ENCODE results near the gene SETD9.
A peak's percentile ranks its signal among the peaks of the same experiment; 100 is the strongest.

The SETD9 gene

GRCh38 chr5:56900858-56901578, 8.4 kb upstream of the SETD9 start:
- TF ChIP-seq CTCF (IDR thresholded peaks at IDR 0.05; ENCODE audit: low read depth, low read length, missing control alignments): peak; percentile 68
- Histone ChIP-seq H3K27ac (no peak overlapping the region), H3K4me3 (ENCODE audit: low read depth, low read length) (no peak overlapping the region), H3K36me3 (replicated peaks) (no peaks in the 10 kb centered on the region), H3K27me3 (replicated peaks) (no peaks in the 10 kb centered on the region)
- DNase-seq: peak; percentile 37
- in situ Hi-C loops (cut with HindIII; ENCODE audit: low pct_ligation_motif_present, low sequenced_read_pairs): loop anchor here (25.0 kb wide), 1 partner anchor 361 kb away; no protein-coding TSS in a partner anchor

GRCh38 chr5:56908942-56909293, 478 bp upstream of the SETD9 start:
- Histone ChIP-seq H3K27ac (peak overlapping the region; percentile 85), H3K27me3 (replicated peaks) (no peaks in the 10 kb centered on the region), H3K36me3 (replicated peaks) (no peaks in the 10 kb centered on the region), H3K4me3 (ENCODE audit: low read depth, low read length) (peak overlapping the region; percentile 73)
- in situ Hi-C loops (cut with HindIII; ENCODE audit: low pct_ligation_motif_present, low sequenced_read_pairs): loop anchor here (25.0 kb wide), 1 partner anchor 353 kb away; no protein-coding TSS in a partner anchor
- TF ChIP-seq CTCF (IDR thresholded peaks at IDR 0.05; ENCODE audit: low read depth, low read length, missing control alignments): no peak
- peak; percentile 32 for DNase-seq

GRCh38 chr5:56910210-56910965, 992 bp downstream of the SETD9 start:
- Histone ChIP-seq H3K27me3 (replicated peaks) (no peaks in the 10 kb centered on the region), H3K27ac (peak overlapping the region; percentile 96), H3K36me3 (replicated peaks) (no peaks in the 10 kb centered on the region), H3K4me3 (ENCODE audit: low read depth, low read length) (peak overlapping the region; percentile 74)
- in situ Hi-C loops (cut with HindIII; ENCODE audit: low pct_ligation_motif_present, low sequenced_read_pairs): loop anchor here (25.0 kb wide), 1 partner anchor 352 kb away; no protein-coding TSS in a partner anchor
- no peak for TF ChIP-seq CTCF (IDR thresholded peaks at IDR 0.05; ENCODE audit: low read depth, low read length, missing control alignments)
- DNase-seq: no peak

- DNase-seq: no peak
- H3K36me3 ChIP-seq (replicated peaks): no peaks in the 10 kb centered on the region
- in situ Hi-C loops (cut with HindIII; ENCODE audit: low pct_ligation_motif_present, low sequenced_read_pairs): loop anchor here (25.0 kb wide), 1 partner anchor 349 kb away; no protein-coding TSS in a partner anchor
- H3K27ac ChIP-seq: no peak overlapping the region
- H3K27me3 ChIP-seq (replicated peaks): no peaks in the 10 kb centered on the region
- TF ChIP-seq CTCF (IDR thresholded peaks at IDR 0.05; ENCODE audit: low read depth, low read length, missing control alignments): no peak
- no peak overlapping the region for H3K4me3 ChIP-seq (ENCODE audit: low read depth, low read length)
Measured at GRCh38 chr5:56913766-56914165, 4.4 kb downstream of the SETD9 start.

GRCh38 chr5:56914678-56915077, 5.3 kb downstream of the SETD9 start:
- TF ChIP-seq CTCF (IDR thresholded peaks at IDR 0.05; ENCODE audit: low read depth, low read length, missing control alignments): no peak
- Histone ChIP-seq H3K4me3 (ENCODE audit: low read depth, low read length) (no peak overlapping the region), H3K27ac (no peak overlapping the region), H3K36me3 (replicated peaks) (no peaks in the 10 kb centered on the region), H3K27me3 (replicated peaks) (no peaks in the 10 kb centered on the region)
- in situ Hi-C loops (cut with HindIII; ENCODE audit: low pct_ligation_motif_present, low sequenced_read_pairs): loop anchor here (25.0 kb wide), 1 partner anchor 348 kb away; no protein-coding TSS in a partner anchor
- no peak for DNase-seq

Measured in brain microvascular endothelial cell (primary cell).